H1 (cell line): ENCODE results near the gene ATP2B1. TPM values are rescaled to one million over a fixed set of nuclear protein-coding genes. Genes with fewer than 3 reads are reported as not detected.

Experiments used
- CTCF ChIA-PET: fragments of 300-600 bp; sonication (Branson Sonifier 250); formaldehyde crosslinking; loops from one replicate; lab custom pipeline; 2021; ENCODE audit not compliant: partially characterized antibody; lab: Charles Lee
- POLR2A ChIA-PET: fragments of 300-600 bp; sonication (Branson Sonifier 250); formaldehyde crosslinking; loops from one replicate; lab custom pipeline; 2021; ENCODE audit warnings: inconsistent platforms; ENCODE audit not compliant: partially characterized antibody; lab: Charles Lee
- DNase-seq, 2 experiments: peaks; one replicate each; pipeline versions ENCODE4 v3.0.0 to v3.0.0-alpha.2; 2010 to 2022; ENCODE audit warnings: low spot score in 2 of 2, low read depth in 1 of 2, mixed read lengths in 1 of 2
- FAIRE-seq: peaks from 2 replicates; lab custom pipeline; 2011; peaks lifted over from hg19 to GRCh38; lab: Jason Lieb, UNC
- H2AFZ ChIP-seq: 2 replicates; pipeline ENCODE4 v1.8.1; 2012; ENCODE audit warnings: low read length, inconsistent platforms
- H2AK5ac ChIP-seq: 2 replicates; pipeline ENCODE4 v1.6.1; 2013; ENCODE audit warnings: low read depth, low read length
- H2BK120ac ChIP-seq: replicated peaks from 2 replicates; pipeline ENCODE3; 2013; ENCODE audit warnings: low read depth, low read length, inconsistent platforms
- H2BK12ac ChIP-seq: 2 replicates; pipeline ENCODE4 v1.6.1; 2013; ENCODE audit warnings: low read depth, low read length
- H2BK15ac ChIP-seq: 2 replicates; pipeline ENCODE4 v1.6.1; 2013; ENCODE audit warnings: low read length
- H2BK20ac ChIP-seq: 2 replicates; pipeline ENCODE4 v1.6.1; 2013; ENCODE audit warnings: low read length
- H2BK5ac ChIP-seq: 2 replicates; pipeline ENCODE4 v1.6.1; 2013; ENCODE audit warnings: low read depth, low read length
- H3K14ac ChIP-seq: 2 replicates; pipeline ENCODE4 v1.6.1; 2013; ENCODE audit warnings: inconsistent platforms; ENCODE audit not compliant: insufficient read length
- H3K18ac ChIP-seq: 2 replicates; pipeline ENCODE4 v1.6.1; 2013; ENCODE audit warnings: low read length; ENCODE audit errors: extremely low read depth
- H3K23ac ChIP-seq: 2 replicates; pipeline ENCODE4 v1.6.1; 2013; ENCODE audit warnings: inconsistent platforms; ENCODE audit not compliant: insufficient read length
- H3K23me2 ChIP-seq: 2 replicates; pipeline ENCODE4 v1.6.1; 2013; ENCODE audit warnings: low read depth, low read length
- H3K27ac ChIP-seq: 2 replicates; pipeline ENCODE4 v1.6.1; 2011; ENCODE audit warnings: low read depth, low read length, inconsistent platforms
- H3K27me3 ChIP-seq, 4 experiments: replicated peaks in 1 of 4; 1 replicate in 1 of 4; 2 replicates in 3 of 4; pipeline versions ENCODE4 v1.6.1 to v1.8.1; 2011 to 2013; ENCODE audit warnings: low read length in 3 of 4, mild to moderate bottlenecking in 3 of 4, inconsistent platforms in 2 of 4, mixed read lengths in 2 of 4, moderate library complexity in 1 of 4; ENCODE audit not compliant: control insufficient read depth in 3 of 4, insufficient read depth in 3 of 4; ENCODE audit errors: extremely low read depth in 1 of 4
- H3K36me3 ChIP-seq, 4 experiments: 2 replicates each; pipeline versions ENCODE4 v1.6.1 to v1.8.1; 2011 to 2013; ENCODE audit warnings: mild to moderate bottlenecking in 4 of 4, low read length in 3 of 4, moderate library complexity in 2 of 4, control low read depth in 1 of 4, inconsistent platforms in 1 of 4; ENCODE audit not compliant: insufficient read depth in 4 of 4, control insufficient read depth in 2 of 4
- H3K4ac ChIP-seq: replicated peaks from 2 replicates; pipeline ENCODE3; 2013; ENCODE audit warnings: low read length, low read depth, mixed read lengths, inconsistent platforms; ENCODE audit not compliant: insufficient read length
- H3K4me1 ChIP-seq, 4 experiments: replicated peaks in 1 of 4; 1 replicate in 1 of 4; 2 replicates in 3 of 4; pipeline versions ENCODE4 v1.6.1 to v1.8.1; 2011 to 2013; ENCODE audit warnings: low read length in 3 of 4, inconsistent platforms in 2 of 4, mixed read lengths in 1 of 4; ENCODE audit not compliant: insufficient read depth in 4 of 4, control insufficient read depth in 3 of 4
- H3K4me2 ChIP-seq, 2 experiments: 2 replicates each; pipeline versions ENCODE4 v1.6.1 to v1.8.1; 2011 to 2013; ENCODE audit warnings: low read depth in 2 of 2, low read length in 2 of 2, control low read depth in 1 of 2, inconsistent platforms in 1 of 2, mild to moderate bottlenecking in 1 of 2; ENCODE audit not compliant: insufficient read depth in 1 of 2
- H3K4me3 ChIP-seq, 4 experiments: fragments of 200-600, 300-600 bp in 1 of 4; sonication (generic), shearing (Covaris generic), sonication (Bioruptor Twin) in 1 of 4; 2 replicates each; pipeline versions ENCODE4 v1.5.1 to v1.8.1; 2011 to 2016; ENCODE audit warnings: low read length in 4 of 4, low read depth in 3 of 4, control low read depth in 2 of 4, inconsistent platforms in 2 of 4, mild to moderate bottlenecking in 2 of 4, mixed read lengths in 1 of 4, moderate library complexity in 1 of 4; ENCODE audit not compliant: insufficient read depth in 2 of 4; ENCODE audit errors: extremely low read depth in 1 of 4
- H3K56ac ChIP-seq: replicated peaks from 2 replicates; pipeline ENCODE3; 2013; ENCODE audit warnings: low read depth, mild to moderate bottlenecking, mixed read lengths, low read length, inconsistent platforms; ENCODE audit not compliant: insufficient read length
- H3K79me1 ChIP-seq: 2 replicates; pipeline ENCODE4 v1.6.1; 2013; ENCODE audit warnings: low read depth, low read length, control low read depth
- H3K79me2 ChIP-seq, 2 experiments: 2 replicates each; pipeline versions ENCODE4 v1.6.1 to v1.8.1; 2012 to 2013; ENCODE audit warnings: low read length in 2 of 2, mild to moderate bottlenecking in 2 of 2, inconsistent platforms in 1 of 2; ENCODE audit not compliant: insufficient read depth in 2 of 2, control insufficient read depth in 1 of 2
- H3K9ac ChIP-seq, 4 experiments: replicated peaks in 1 of 4; 1 replicate in 1 of 4; 2 replicates in 3 of 4; pipeline versions ENCODE4 v1.6.1 to v1.8.1; 2011 to 2013; ENCODE audit warnings: low read depth in 3 of 4, low read length in 3 of 4, control low read depth in 2 of 4, mild to moderate bottlenecking in 2 of 4, moderate library complexity in 2 of 4, inconsistent platforms in 1 of 4; ENCODE audit errors: extremely low read depth in 1 of 4
- H3K9me3 ChIP-seq, 2 experiments: 2 replicates each; pipeline versions ENCODE4 v1.6.1 to v1.8.1; 2012 to 2013; ENCODE audit warnings: mild to moderate bottlenecking in 2 of 2, moderate library complexity in 2 of 2, control low read depth in 1 of 2, inconsistent platforms in 1 of 2, low read depth in 1 of 2, low read length in 1 of 2, mixed read lengths in 1 of 2; ENCODE audit not compliant: insufficient read depth in 2 of 2
- H4K20me1 ChIP-seq, 2 experiments: replicated peaks in 1 of 2; 2 replicates each; pipeline versions ENCODE3 to v1.8.1; 2011 to 2013; ENCODE audit warnings: inconsistent platforms in 2 of 2, low read length in 2 of 2, mild to moderate bottlenecking in 1 of 2; ENCODE audit not compliant: insufficient read depth in 2 of 2, control insufficient read depth in 1 of 2
- H4K5ac ChIP-seq: 2 replicates; pipeline ENCODE4 v1.6.1; 2013; ENCODE audit warnings: low read length, low read depth, mixed read lengths, inconsistent platforms; ENCODE audit not compliant: insufficient read length
- H4K8ac ChIP-seq: 2 replicates; pipeline ENCODE4 v1.8.0; 2013; ENCODE audit warnings: mild to moderate bottlenecking, moderate library complexity, low read length, inconsistent platforms; ENCODE audit not compliant: insufficient read depth; ENCODE audit errors: extremely low read depth
- H4K91ac ChIP-seq: replicated peaks from 2 replicates; pipeline ENCODE3; 2013; ENCODE audit warnings: low read length, mixed read lengths, inconsistent platforms; ENCODE audit not compliant: insufficient read length
- CREB1 ChIP-seq: IDR thresholded peaks from 2 replicates; pipeline ENCODE4 v1.6.1; 2012; ENCODE audit warnings: inconsistent platforms
- CTBP2 ChIP-seq: IDR thresholded peaks from 2 replicates; pipeline ENCODE4 v1.7.0; 2011; ENCODE audit warnings: borderline replicate concordance, mild to moderate bottlenecking, moderate library complexity, mixed read lengths, low read length; ENCODE audit not compliant: insufficient read depth, insufficient read length
- JUN ChIP-seq: IDR thresholded peaks from 2 replicates; pipeline ENCODE4 v1.6.1; 2011; ENCODE audit warnings: low read depth, mild to moderate bottlenecking, improper control_type of control experiment, low read length
- MAFK ChIP-seq: IDR thresholded peaks from 2 replicates; pipeline ENCODE4 v1.6.1; 2012; ENCODE audit warnings: low read depth, mild to moderate bottlenecking, improper control_type of control experiment, low read length
- WGBS, 2 experiments: shearing (Covaris generic) in 1 of 2; methylation state at CpG; one replicate each; pipeline versions ENCODE4 v1.1.6 to v1.1.7; 2013 to 2015; ENCODE audit warnings: low lambda C conversion rate in 2 of 2, mixed read lengths in 2 of 2, inconsistent platforms in 1 of 2, low coverage in 1 of 2, missing lambda C conversion rate in 1 of 2; ENCODE audit not compliant: insufficient replicate concordance in 2 of 2, insufficient coverage in 1 of 2, insufficient read length in 1 of 2; ENCODE audit errors: extremely low coverage in 1 of 2, missing lambda C conversion rate in 1 of 2; 5-methylcytosine and 5-hydroxymethylcytosine counted together
- polyA plus RNA-seq, 7 experiments: library from polyadenylated mRNA; depleted of rRNA in 3 of 7; stranded (reverse) in 5 of 7; unstranded in 2 of 7; fragments of >200 nt in 5 of 7; fragments of 200-250 nt in 2 of 7; gene quantifications; 1 replicate in 5 of 7; 2 replicates in 1 of 7; 4 replicates in 1 of 7; pipeline versions ENCODE4 v1.2.1 to v1.2.3, GENCODE V29; 2011 to 2013; ENCODE audit warnings: missing spikeins in 2 of 7, mixed read lengths in 2 of 7
- total RNA-seq: library from RNA; stranded (reverse); fragmentation: NEBNext Ultra II Directional; extraction: Animal tissue kit (Norgen Biotek cat#: 25700); gene quantifications from 2 replicates; pipeline ENCODE4 v1.2.1, GENCODE V29; 2021

The ATP2B1 gene
- total and polyA plus RNA-seq, 2 of the 8 experiments (the other 6 are each of a cell fraction or from before 2014, with no cell fraction given) = 4.3 to 32.0 TPM

GRCh38 chr12:89645434-89645833 lies 63.2 kb downstream of the ATP2B1 start:
- Histone ChIP-seq H4K8ac (no peak overlapping the region), H2BK5ac (no peak overlapping the region), H4K20me1 (no peaks in the 10 kb centered on the region), H3K23me2 (no peaks in the 10 kb centered on the region), H3K27ac (no peak overlapping the region), H3K9ac (no peak overlapping the region), H3K4ac (no peak overlapping the region), H3K23ac (no peak overlapping the region), H3K9me3 (no peaks in the 10 kb centered on the region), H2BK120ac (no peak overlapping the region), H3K27me3 (no peaks in the 10 kb centered on the region), H3K18ac (no peak overlapping the region), H2BK15ac (no peak overlapping the region), H4K5ac (no peak overlapping the region), H3K4me1 (peaks cover 0 to 3% (median 0%) of the 10 kb centered on the region in 4 experiments; a peak in 3 of 7 replicates), H3K4me2 (no peak overlapping the region), H2BK20ac (no peak overlapping the region), H3K56ac (no peak overlapping the region), H3K79me1 (no peaks in the 10 kb centered on the region; the same call in 1 of the 2 replicates), H3K14ac (no peak overlapping the region), H3K4me3 (no peak overlapping the region), H3K36me3 (no peaks in the 10 kb centered on the region), H2AK5ac (no peak overlapping the region), H2AFZ (no peak overlapping the region), H4K91ac (no peak overlapping the region), H3K79me2 (no peaks in the 10 kb centered on the region), H2BK12ac (no peak overlapping the region)
- no peak for FAIRE-seq
- no peak for TF ChIP-seq CTBP2
- no peak for TF ChIP-seq CREB1
- TF ChIP-seq MAFK = no peak
- no peak for TF ChIP-seq JUN
- POLR2A ChIA-PET = no interaction called here
- no peak for DNase-seq
- 80% methylated on average over 1 of the region's 1 CpG; no CpG with 5 or more reads in 1 of the 2 experiments for WGBS, 2 experiments
- CTCF ChIA-PET = interaction anchor here (0.8 kb wide), 1 partner anchor 35 kb away, joined by 3 read pairs; no protein-coding TSS in a partner anchor
